SJCRH30 (cell line): ENCODE data around the gene ZNF467. TPM values are rescaled to one million over a fixed set of nuclear protein-coding genes. Genes with fewer than 3 reads are reported as not detected.

Source experiments
- DNase-seq, 2 experiments: peaks; one replicate each; pipeline ENCODE4 v3.0.0-alpha.2; 2015 to 2020
- H3K27ac ChIP-seq: fragments of 250-450 bp; sonication (Bioruptor Pico); 2 replicates; pipeline ENCODE4 v1.5.1; 2020; ENCODE audit warnings: mild to moderate bottlenecking, moderate library complexity
- H3K27me3 ChIP-seq: fragments of 250-450 bp; sonication (Bioruptor Pico); 2 replicates; pipeline ENCODE4 v1.5.1; 2020; ENCODE audit warnings: mild to moderate bottlenecking, moderate library complexity
- H3K36me3 ChIP-seq: fragments of 250-450 bp; sonication (Bioruptor Pico); 2 replicates; pipeline ENCODE4 v1.5.1; 2020; ENCODE audit warnings: mild to moderate bottlenecking, moderate library complexity
- H3K4me1 ChIP-seq: fragments of 250-450 bp; sonication (Bioruptor Pico); 2 replicates; pipeline ENCODE4 v1.5.1; 2020; ENCODE audit warnings: mild to moderate bottlenecking, moderate library complexity
- H3K4me3 ChIP-seq: fragments of 250-450 bp; sonication (Bioruptor Pico); 2 replicates; pipeline ENCODE4 v1.5.1; 2020; ENCODE audit warnings: mild to moderate bottlenecking, moderate library complexity
- H3K9me3 ChIP-seq: fragments of 250-450 bp; sonication (Bioruptor Pico); replicated peaks from 2 replicates; pipeline ENCODE4 v1.5.1; 2020; ENCODE audit warnings: mild to moderate bottlenecking, moderate library complexity
- total RNA-seq: library from RNA; depleted of rRNA; stranded (reverse); fragments of >200 nt; shearing (Covaris generic); gene quantifications from 2 replicates; pipeline ENCODE4 v1.2.3, GENCODE V29; 2014

The ZNF467 gene
- total RNA-seq, 1 experiment from 2014 or later: not detected

GRCh38 chr7:149815121-149815520 is 41.7 kb upstream of the ZNF467 start:
- H3K27ac ChIP-seq: no peak overlapping the region

GRCh38 chr7:149814494-149814893 is 41.1 kb upstream of the ZNF467 start:
- Histone ChIP-seq H3K4me3 (no peak overlapping the region), H3K27ac (no peak overlapping the region), H3K36me3 (no peaks in the 10 kb centered on the region), H3K4me1 (no peaks in the 10 kb centered on the region), H3K27me3 (peaks cover 27% of the 10 kb centered on the region; the same call in 1 of the 2 replicates), H3K9me3 (no peaks in the 10 kb centered on the region)
- no peak for DNase-seq

More at GRCh38 chr7:149815121-149815520, 41.7 kb upstream of the ZNF467 start:
- Histone ChIP-seq H3K27me3 (peaks cover 30% of the 10 kb centered on the region; the same call in 1 of the 2 replicates), H3K4me1 (no peaks in the 10 kb centered on the region), H3K36me3 (no peaks in the 10 kb centered on the region), H3K9me3 (no peaks in the 10 kb centered on the region), H3K4me3 (no peak overlapping the region)
- DNase-seq: no peak

GRCh38 chr7:149813254-149814035 is 40.1 kb upstream of the ZNF467 start:
- H3K4me1 ChIP-seq: no peaks in the 10 kb centered on the region
- peaks cover 26% of the 10 kb centered on the region; the same call in 1 of the 2 replicates for H3K27me3 ChIP-seq
- no peak overlapping the region for H3K4me3 ChIP-seq
- no peaks in the 10 kb centered on the region for H3K9me3 ChIP-seq
- no peak for DNase-seq
- no peak overlapping the region for H3K27ac ChIP-seq
- H3K36me3 ChIP-seq: no peaks in the 10 kb centered on the region

GRCh38 chr7:149811831-149812490 is 38.6 kb upstream of the ZNF467 start:
- Histone ChIP-seq H3K27me3 (peaks cover 23% of the 10 kb centered on the region; the same call in 1 of the 2 replicates), H3K36me3 (no peaks in the 10 kb centered on the region), H3K4me3 (no peak overlapping the region), H3K9me3 (no peaks in the 10 kb centered on the region), H3K27ac (no peak overlapping the region), H3K4me1 (no peaks in the 10 kb centered on the region)
- no peak for DNase-seq

- H3K27me3 ChIP-seq: peaks cover 21% of the 10 kb centered on the region; the same call in 1 of the 2 replicates
- no peak overlapping the region for H3K27ac ChIP-seq
- DNase-seq: no peak
- H3K9me3 ChIP-seq: no peaks in the 10 kb centered on the region
- no peaks in the 10 kb centered on the region for H3K4me1 ChIP-seq
- H3K4me3 ChIP-seq: no peak overlapping the region
- H3K36me3 ChIP-seq: no peaks in the 10 kb centered on the region
These were observed 37.8 kb upstream of the ZNF467 start for GRCh38 chr7:149811221-149811620.

- no peaks in the 10 kb centered on the region for H3K4me1 ChIP-seq
- no peak overlapping the region for H3K4me3 ChIP-seq
- H3K36me3 ChIP-seq: no peaks in the 10 kb centered on the region
- H3K27me3 ChIP-seq: peaks cover 12% of the 10 kb centered on the region; the same call in 1 of the 2 replicates
- no peaks in the 10 kb centered on the region for H3K9me3 ChIP-seq
- DNase-seq: no peak
- no peak overlapping the region for H3K27ac ChIP-seq
These were observed 35.8 kb upstream of the ZNF467 start for GRCh38 chr7:149809215-149809614.

- Histone ChIP-seq H3K4me1 (no peaks in the 10 kb centered on the region), H3K27ac (no peak overlapping the region), H3K9me3 (no peaks in the 10 kb centered on the region), H3K36me3 (no peaks in the 10 kb centered on the region), H3K4me3 (no peak overlapping the region), H3K27me3 (peaks cover 12% of the 10 kb centered on the region; the same call in 1 of the 2 replicates)
- DNase-seq: no peak
These were observed 34.9 kb upstream of the ZNF467 start for GRCh38 chr7:149808311-149808710.

GRCh38 chr7:149806726-149807125 is 33.3 kb upstream of the ZNF467 start:
- Histone ChIP-seq H3K9me3 (no peaks in the 10 kb centered on the region), H3K27me3 (peaks cover 12% of the 10 kb centered on the region; the same call in 1 of the 2 replicates), H3K36me3 (no peaks in the 10 kb centered on the region), H3K27ac (no peak overlapping the region), H3K4me1 (no peaks in the 10 kb centered on the region), H3K4me3 (no peak overlapping the region)
- no peak for DNase-seq

- no peak for DNase-seq
- Histone ChIP-seq H3K4me1 (no peaks in the 10 kb centered on the region), H3K36me3 (no peaks in the 10 kb centered on the region), H3K4me3 (no peak overlapping the region), H3K9me3 (no peaks in the 10 kb centered on the region), H3K27ac (no peak overlapping the region), H3K27me3 (0 out of 2 replicates have a peak, but pooled peaks cover 3% of the 10 kb centered on the region)
These were observed 30.7 kb upstream of the ZNF467 start for GRCh38 chr7:149804106-149804505.

- H3K27me3 ChIP-seq: 0 out of 2 replicates have a peak, but pooled peaks cover 3% of the 10 kb centered on the region
- no peaks in the 10 kb centered on the region for H3K36me3 ChIP-seq
- no peaks in the 10 kb centered on the region for H3K4me1 ChIP-seq
- H3K27ac ChIP-seq: no peak overlapping the region
- H3K9me3 ChIP-seq: no peaks in the 10 kb centered on the region
- H3K4me3 ChIP-seq: no peak overlapping the region
- no peak for DNase-seq
These were observed 30.2 kb upstream of the ZNF467 start for GRCh38 chr7:149803551-149804074.

- H3K27ac ChIP-seq: no peak overlapping the region
- H3K4me3 ChIP-seq: no peak overlapping the region
- no peaks in the 10 kb centered on the region for H3K36me3 ChIP-seq
- no peaks in the 10 kb centered on the region for H3K4me1 ChIP-seq
- DNase-seq: no peak
- H3K27me3 ChIP-seq: 0 out of 2 replicates have a peak, but pooled peaks cover 3% of the 10 kb centered on the region
- H3K9me3 ChIP-seq: no peaks in the 10 kb centered on the region
These were observed 29.6 kb upstream of the ZNF467 start for GRCh38 chr7:149802966-149803365.

- Histone ChIP-seq H3K9me3 (no peaks in the 10 kb centered on the region), H3K27ac (no peak overlapping the region), H3K27me3 (no peaks in the 10 kb centered on the region)
These were observed 28.4 kb upstream of the ZNF467 start for GRCh38 chr7:149801816-149802215.

GRCh38 chr7:149801002-149801566 is 27.7 kb upstream of the ZNF467 start:
- Histone ChIP-seq H3K9me3 (no peaks in the 10 kb centered on the region), H3K27me3 (no peaks in the 10 kb centered on the region), H3K36me3 (no peaks in the 10 kb centered on the region), H3K4me1 (no peaks in the 10 kb centered on the region), H3K27ac (no peak overlapping the region), H3K4me3 (no peak overlapping the region)
- DNase-seq: no peak

More at GRCh38 chr7:149801816-149802215, 28.4 kb upstream of the ZNF467 start:
- H3K4me1 ChIP-seq: no peaks in the 10 kb centered on the region
- H3K4me3 ChIP-seq: no peak overlapping the region
- no peak for DNase-seq
- no peaks in the 10 kb centered on the region for H3K36me3 ChIP-seq

GRCh38 chr7:149800169-149800555 is 26.8 kb upstream of the ZNF467 start:
- peaks cover 9% of the 10 kb centered on the region; the same call in 1 of the 2 replicates for H3K27me3 ChIP-seq

More at GRCh38 chr7:149800169-149800555, 26.8 kb upstream of the ZNF467 start:
- Histone ChIP-seq H3K36me3 (no peaks in the 10 kb centered on the region), H3K4me1 (no peaks in the 10 kb centered on the region), H3K9me3 (no peaks in the 10 kb centered on the region), H3K27ac (no peak overlapping the region), H3K4me3 (no peak overlapping the region)
- DNase-seq: no peak
